GM23338 (cell line): ENCODE measurements around the gene ZNF83. TPM values are rescaled to one million over a fixed set of nuclear protein-coding genes. Genes with fewer than 3 reads are reported as not detected.

ENCODE experiments used
- ATAC-seq: fragments of 200-7000 bp; cut with Tn5 transposase; 3 replicates; pipeline ENCODE4 v1.9.1; 2020
- DNase-seq: peaks from one replicate; pipeline ENCODE4 v3.0.0-alpha.2; 2015; ENCODE audit warnings: low spot score
- H2AFZ ChIP-seq: fragments of 200-600 bp; sonication (generic); 2 replicates; pipeline ENCODE4 v1.8.0; 2016; ENCODE audit warnings: antibody characterized with exemption, mild to moderate bottlenecking, moderate library complexity
- H3F3A ChIP-seq: fragments of 200-600 bp; sonication (generic); replicated peaks from 2 replicates; pipeline ENCODE4 v1.8.0; 2017; ENCODE audit warnings: antibody characterized with exemption, mixed run types, low read depth
- H3K27ac ChIP-seq: fragments of 200-600 bp; sonication (generic); 2 replicates; pipeline ENCODE4 v1.6.1; 2016; ENCODE audit warnings: low read depth
- H3K27me3 ChIP-seq: fragments of 200-600 bp; sonication (generic); 2 replicates; pipeline ENCODE4 v1.8.0; 2016; ENCODE audit warnings: mild to moderate bottlenecking, mixed run types, moderate library complexity; ENCODE audit not compliant: insufficient read depth
- H3K36me3 ChIP-seq: fragments of 200-600 bp; sonication (generic); 2 replicates; pipeline ENCODE4 v1.8.0; 2016; ENCODE audit warnings: mild to moderate bottlenecking; ENCODE audit not compliant: insufficient read depth
- H3K4me1 ChIP-seq: fragments of 200-600 bp; sonication (generic); 2 replicates; pipeline ENCODE4 v1.8.0; 2016; ENCODE audit warnings: mild to moderate bottlenecking, moderate library complexity; ENCODE audit not compliant: insufficient read depth
- H3K4me2 ChIP-seq: fragments of 200-600 bp; sonication (generic); 2 replicates; pipeline ENCODE4 v1.7.1; 2017; ENCODE audit warnings: mixed run types
- H3K4me3 ChIP-seq: fragments of 200-600 bp; sonication (generic); 2 replicates; pipeline ENCODE4 v1.6.1; 2016; ENCODE audit warnings: mixed run types
- H3K79me2 ChIP-seq: fragments of 200-600 bp; sonication (generic); replicated peaks from 2 replicates; pipeline ENCODE4 v1.8.0; 2017; ENCODE audit warnings: mild to moderate bottlenecking; ENCODE audit not compliant: insufficient read depth
- H3K9me2 ChIP-seq: fragments of 200-600 bp; sonication (generic); 2 replicates; pipeline ENCODE4 v1.8.0; 2017; ENCODE audit not compliant: insufficient read depth
- H4K20me1 ChIP-seq: fragments of 200-600 bp; sonication (generic); replicated peaks from 2 replicates; pipeline ENCODE4 v1.8.0; 2017; ENCODE audit warnings: mild to moderate bottlenecking; ENCODE audit not compliant: insufficient read depth
- H3K27ac Mint-ChIP-seq: 2 replicates; pipeline ENCODE4 v1.8.0; 2020; ENCODE audit warnings: inconsistent platforms, mild to moderate bottlenecking, moderate library complexity, mixed read lengths
- H3K27me3 Mint-ChIP-seq: 3 replicates; pipeline ENCODE4 v1.8.0; 2022; ENCODE audit warnings: low read depth, mild to moderate bottlenecking, moderate library complexity, mixed read lengths, inconsistent platforms; ENCODE audit not compliant: insufficient read depth, poor library complexity
- H3K36me3 Mint-ChIP-seq: 3 replicates; pipeline ENCODE4 v1.8.0; 2021; ENCODE audit warnings: low read depth, mild to moderate bottlenecking, inconsistent platforms, moderate library complexity, mixed read lengths
- H3K4me1 Mint-ChIP-seq: 3 replicates; pipeline ENCODE4 v1.8.0; 2020; ENCODE audit warnings: mild to moderate bottlenecking, inconsistent platforms, mixed read lengths
- H3K4me3 Mint-ChIP-seq: 3 replicates; pipeline ENCODE4 v1.8.0; 2021; ENCODE audit warnings: moderate library complexity, mild to moderate bottlenecking, inconsistent platforms, mixed read lengths
- H3K9me3 Mint-ChIP-seq: 3 replicates; pipeline ENCODE4 v1.8.0; 2020; ENCODE audit warnings: moderate library complexity, mild to moderate bottlenecking, inconsistent platforms, mixed read lengths
- CREB1 ChIP-seq: fragments of 250-450 bp; sonication (Bioruptor Pico); IDR thresholded peaks from 2 replicates; pipeline ENCODE4 v1.5.0; 2020; ENCODE audit warnings: low read depth, mild to moderate bottlenecking, moderate library complexity
- EZH2phosphoT487 ChIP-seq: fragments of 200-600 bp; sonication (generic); IDR thresholded peaks from one replicate; pipeline ENCODE4 v1.8.1; 2018; ENCODE audit warnings: antibody characterized with exemption; ENCODE audit not compliant: unreplicated experiment
- NANOG ChIP-seq: IDR thresholded peaks from 2 replicates; pipeline ENCODE4 v1.6.1; 2016; ENCODE audit warnings: antibody characterized with exemption, borderline replicate concordance
- ZNF331 ChIP-seq: fragments of 250-450 bp; sonication (Bioruptor Pico); IDR thresholded peaks from 2 replicates; pipeline ENCODE4 v1.5.0; 2020; ENCODE audit warnings: low read depth, mild to moderate bottlenecking, moderate library complexity
- polyA plus RNA-seq: library from polyadenylated mRNA; unstranded; fragments of >200 nt; fragmentation: Nextera tagmentation; extraction: Ambion mirVana; gene quantifications from 2 replicates; pipeline ENCODE4 v1.2.1, GENCODE V29; 2016
- total RNA-seq: library from RNA; depleted of rRNA; stranded (reverse); fragments of >200 nt; shearing (Covaris generic); gene quantifications from 2 replicates; pipeline ENCODE4 v1.2.3, GENCODE V29; 2014
- TF ChIP-seq, protein P1 (sequence below): fragments of 250-450 bp; sonication (Bioruptor Pico); IDR thresholded peaks from 2 replicates; pipeline ENCODE4 v1.5.0; 2020; ENCODE audit warnings: mild to moderate bottlenecking, moderate library complexity
- TF ChIP-seq, protein P2 (sequence below), 2 experiments: fragments of 200-600 bp in 1 of 2; sonication (generic) in 1 of 2; conservative IDR thresholded peaks; 2 replicates each; pipeline versions ENCODE4 v1.5.1 to v1.6.1; 2016 to 2017; ENCODE audit warnings: antibody characterized with exemption in 2 of 2, low read depth in 2 of 2, mild to moderate bottlenecking in 2 of 2, moderate library complexity in 1 of 2

Gene ZNF83
- total and polyA plus RNA-seq, 2 experiments from 2014 or later, result 16.2 to 25.0 TPM

GRCh38 chr19:52613299-52613906 is 24.8 kb downstream of the ZNF83 start (continued):
- TF ChIP-seq, protein P1, sequence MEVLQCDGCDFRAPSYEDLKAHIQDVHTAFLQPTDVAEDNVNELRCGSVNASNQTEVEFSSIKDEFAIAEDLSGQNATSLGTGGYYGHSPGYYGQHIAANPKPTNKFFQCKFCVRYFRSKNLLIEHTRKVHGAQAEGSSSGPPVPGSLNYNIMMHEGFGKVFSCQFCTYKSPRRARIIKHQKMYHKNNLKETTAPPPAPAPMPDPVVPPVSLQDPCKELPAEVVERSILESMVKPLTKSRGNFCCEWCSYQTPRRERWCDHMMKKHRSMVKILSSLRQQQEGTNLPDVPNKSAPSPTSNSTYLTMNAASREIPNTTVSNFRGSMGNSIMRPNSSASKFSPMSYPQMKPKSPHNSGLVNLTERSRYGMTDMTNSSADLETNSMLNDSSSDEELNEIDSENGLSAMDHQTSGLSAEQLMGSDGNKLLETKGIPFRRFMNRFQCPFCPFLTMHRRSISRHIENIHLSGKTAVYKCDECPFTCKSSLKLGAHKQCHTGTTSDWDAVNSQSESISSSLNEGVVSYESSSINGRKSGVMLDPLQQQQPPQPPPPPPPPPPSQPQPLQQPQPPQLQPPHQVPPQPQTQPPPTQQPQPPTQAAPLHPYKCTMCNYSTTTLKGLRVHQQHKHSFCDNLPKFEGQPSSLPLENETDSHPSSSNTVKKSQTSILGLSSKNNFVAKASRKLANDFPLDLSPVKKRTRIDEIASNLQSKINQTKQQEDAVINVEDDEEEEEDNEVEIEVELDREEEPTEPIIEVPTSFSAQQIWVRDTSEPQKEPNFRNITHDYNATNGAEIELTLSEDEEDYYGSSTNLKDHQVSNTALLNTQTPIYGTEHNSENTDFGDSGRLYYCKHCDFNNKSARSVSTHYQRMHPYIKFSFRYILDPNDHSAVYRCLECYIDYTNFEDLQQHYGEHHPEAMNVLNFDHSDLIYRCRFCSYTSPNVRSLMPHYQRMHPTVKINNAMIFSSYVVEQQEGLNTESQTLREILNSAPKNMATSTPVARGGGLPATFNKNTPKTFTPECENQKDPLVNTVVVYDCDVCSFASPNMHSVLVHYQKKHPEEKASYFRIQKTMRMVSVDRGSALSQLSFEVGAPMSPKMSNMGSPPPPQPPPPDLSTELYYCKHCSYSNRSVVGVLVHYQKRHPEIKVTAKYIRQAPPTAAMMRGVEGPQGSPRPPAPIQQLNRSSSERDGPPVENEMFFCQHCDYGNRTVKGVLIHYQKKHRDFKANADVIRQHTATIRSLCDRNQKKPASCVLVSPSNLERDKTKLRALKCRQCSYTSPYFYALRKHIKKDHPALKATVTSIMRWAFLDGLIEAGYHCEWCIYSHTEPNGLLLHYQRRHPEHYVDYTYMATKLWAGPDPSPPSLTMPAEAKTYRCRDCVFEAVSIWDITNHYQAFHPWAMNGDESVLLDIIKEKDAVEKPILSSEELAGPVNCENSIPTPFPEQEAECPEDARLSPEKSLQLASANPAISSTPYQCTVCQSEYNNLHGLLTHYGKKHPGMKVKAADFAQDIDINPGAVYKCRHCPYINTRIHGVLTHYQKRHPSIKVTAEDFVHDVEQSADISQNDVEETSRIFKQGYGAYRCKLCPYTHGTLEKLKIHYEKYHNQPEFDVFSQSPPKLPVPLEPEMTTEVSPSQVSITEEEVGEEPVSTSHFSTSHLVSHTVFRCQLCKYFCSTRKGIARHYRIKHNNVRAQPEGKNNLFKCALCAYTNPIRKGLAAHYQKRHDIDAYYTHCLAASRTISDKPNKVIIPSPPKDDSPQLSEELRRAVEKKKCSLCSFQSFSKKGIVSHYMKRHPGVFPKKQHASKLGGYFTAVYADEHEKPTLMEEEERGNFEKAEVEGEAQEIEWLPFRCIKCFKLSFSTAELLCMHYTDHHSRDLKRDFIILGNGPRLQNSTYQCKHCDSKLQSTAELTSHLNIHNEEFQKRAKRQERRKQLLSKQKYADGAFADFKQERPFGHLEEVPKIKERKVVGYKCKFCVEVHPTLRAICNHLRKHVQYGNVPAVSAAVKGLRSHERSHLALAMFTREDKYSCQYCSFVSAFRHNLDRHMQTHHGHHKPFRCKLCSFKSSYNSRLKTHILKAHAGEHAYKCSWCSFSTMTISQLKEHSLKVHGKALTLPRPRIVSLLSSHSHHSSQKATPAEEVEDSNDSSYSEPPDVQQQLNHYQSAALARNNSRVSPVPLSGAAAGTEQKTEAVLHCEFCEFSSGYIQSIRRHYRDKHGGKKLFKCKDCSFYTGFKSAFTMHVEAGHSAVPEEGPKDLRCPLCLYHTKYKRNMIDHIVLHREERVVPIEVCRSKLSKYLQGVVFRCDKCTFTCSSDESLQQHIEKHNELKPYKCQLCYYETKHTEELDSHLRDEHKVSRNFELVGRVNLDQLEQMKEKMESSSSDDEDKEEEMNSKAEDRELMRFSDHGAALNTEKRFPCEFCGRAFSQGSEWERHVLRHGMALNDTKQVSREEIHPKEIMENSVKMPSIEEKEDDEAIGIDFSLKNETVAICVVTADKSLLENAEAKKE (CRISPR knock-in tag), result no peak
- TF ChIP-seq CREB1 (CRISPR knock-in tag) (no peak), ZNF331 (CRISPR knock-in tag) (no peak), NANOG (no peak)

GRCh38 chr19:52603558-52604207 is 34.5 kb downstream of the ZNF83 start:
- no peak overlapping the region for H3K4me3 Mint-ChIP-seq
- Histone ChIP-seq H3K36me3 (no peaks in the 10 kb centered on the region), H3K4me3 (no peak overlapping the region), H3K27ac (no peak overlapping the region), H3K4me2 (no peak overlapping the region), H3K4me1 (peaks cover 25% of the 10 kb centered on the region), H3K27me3 (peaks cover 10% of the 10 kb centered on the region; the same call in 1 of the 2 replicates), H4K20me1 (peaks cover 3% of the 10 kb centered on the region; the same call in 1 of the 2 replicates), H3K79me2 (peaks cover 12% of the 10 kb centered on the region; the same call in 1 of the 2 replicates), H2AFZ (no peak overlapping the region), H3F3A (0 out of 2 replicates have a peak, but pooled peaks cover 3% of the 10 kb centered on the region), H3K9me2 (no peaks in the 10 kb centered on the region)
- peaks cover 13% of the 10 kb centered on the region for H3K27me3 Mint-ChIP-seq
- no peak overlapping the region for H3K27ac Mint-ChIP-seq
- no peaks in the 10 kb centered on the region for H3K9me3 Mint-ChIP-seq
- peaks cover 15% of the 10 kb centered on the region for H3K4me1 Mint-ChIP-seq
- DNase-seq (no peak), ATAC-seq (no peak)
- peaks cover 13% of the 10 kb centered on the region; the same call in 2 of the 3 replicates for H3K36me3 Mint-ChIP-seq
- TF ChIP-seq, protein P2, sequence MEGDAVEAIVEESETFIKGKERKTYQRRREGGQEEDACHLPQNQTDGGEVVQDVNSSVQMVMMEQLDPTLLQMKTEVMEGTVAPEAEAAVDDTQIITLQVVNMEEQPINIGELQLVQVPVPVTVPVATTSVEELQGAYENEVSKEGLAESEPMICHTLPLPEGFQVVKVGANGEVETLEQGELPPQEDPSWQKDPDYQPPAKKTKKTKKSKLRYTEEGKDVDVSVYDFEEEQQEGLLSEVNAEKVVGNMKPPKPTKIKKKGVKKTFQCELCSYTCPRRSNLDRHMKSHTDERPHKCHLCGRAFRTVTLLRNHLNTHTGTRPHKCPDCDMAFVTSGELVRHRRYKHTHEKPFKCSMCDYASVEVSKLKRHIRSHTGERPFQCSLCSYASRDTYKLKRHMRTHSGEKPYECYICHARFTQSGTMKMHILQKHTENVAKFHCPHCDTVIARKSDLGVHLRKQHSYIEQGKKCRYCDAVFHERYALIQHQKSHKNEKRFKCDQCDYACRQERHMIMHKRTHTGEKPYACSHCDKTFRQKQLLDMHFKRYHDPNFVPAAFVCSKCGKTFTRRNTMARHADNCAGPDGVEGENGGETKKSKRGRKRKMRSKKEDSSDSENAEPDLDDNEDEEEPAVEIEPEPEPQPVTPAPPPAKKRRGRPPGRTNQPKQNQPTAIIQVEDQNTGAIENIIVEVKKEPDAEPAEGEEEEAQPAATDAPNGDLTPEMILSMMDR (conservative IDR thresholded peaks at IDR 0.05; ENCODE audit: low read depth in 2 of 2), result no peak
- TF ChIP-seq EZH2phosphoT487, result no peak
- TF ChIP-seq, protein P1 (CRISPR knock-in tag), result no peak
